KOPT-K1 (cell line): ENCODE results near the gene OPCML.

ENCODE experiments used
- H3K27ac ChIP-seq: fragments of 200-600 bp; sonication (generic); 2 replicates; pipeline ENCODE4 v1.5.1; 2016; ENCODE audit warnings: antibody characterized with exemption, mild to moderate bottlenecking, low read depth, low read length; ENCODE audit not compliant: poor library complexity, severe bottlenecking
- H3K36me3 ChIP-seq: fragments of 200-600 bp; sonication (generic); 2 replicates; pipeline ENCODE4 v1.5.1; 2017; ENCODE audit warnings: antibody characterized with exemption, mild to moderate bottlenecking, low read length, moderate library complexity; ENCODE audit not compliant: insufficient read depth
- H3K9me3 ChIP-seq: fragments of 200-600 bp; sonication (generic); 2 replicates; pipeline ENCODE4 v1.5.1; 2017; ENCODE audit warnings: antibody characterized with exemption, low read length, mild to moderate bottlenecking; ENCODE audit not compliant: insufficient read depth, poor library complexity, severe bottlenecking

The OPCML gene

DNA sequence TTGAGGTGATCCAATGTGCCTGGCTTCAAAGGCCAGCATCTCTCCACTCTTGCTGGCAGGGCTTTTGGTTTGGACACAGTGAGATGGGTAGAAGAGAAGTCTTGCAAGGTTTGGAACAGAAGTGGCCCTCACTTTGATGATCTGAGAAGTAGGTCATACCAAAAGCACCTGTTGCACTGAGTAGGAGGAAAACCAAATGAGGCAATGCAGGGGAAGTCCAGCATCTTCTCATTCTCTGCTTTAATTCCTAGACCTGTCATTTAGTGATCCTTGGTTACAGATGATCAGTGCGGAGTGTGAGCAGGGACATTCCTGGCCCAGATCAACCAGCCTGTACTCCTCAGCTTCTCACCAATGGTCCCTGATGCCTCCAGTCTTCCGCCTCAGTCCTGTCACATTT lies 990.5 kb downstream of the OPCML start:
- Histone ChIP-seq H3K27ac (no peak overlapping the region), H3K9me3 (no peaks in the 10 kb centered on the region), H3K36me3 (no peaks in the 10 kb centered on the region)

DNA sequence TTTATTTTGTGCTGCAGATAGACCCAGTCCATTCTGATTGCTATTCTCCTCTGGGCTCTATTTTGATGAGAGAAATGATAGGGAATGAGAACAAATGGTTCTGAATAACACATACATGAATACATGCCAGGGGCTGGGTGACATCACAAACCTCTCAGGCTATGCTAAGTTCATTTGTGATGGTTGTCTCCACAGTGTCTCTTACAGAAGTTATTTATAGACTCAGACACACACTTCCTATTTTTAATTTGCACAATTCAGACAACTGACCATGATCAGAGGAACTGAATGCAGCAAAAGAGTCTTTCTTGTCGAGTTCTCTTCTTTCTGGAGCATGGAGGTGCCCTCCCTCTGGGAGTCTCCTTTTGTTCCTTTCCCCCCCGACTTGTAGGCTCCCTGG lies 991.7 kb downstream of the OPCML start:
- Histone ChIP-seq H3K36me3 (no peaks in the 10 kb centered on the region), H3K9me3 (no peaks in the 10 kb centered on the region), H3K27ac (no peak overlapping the region)

DNA sequence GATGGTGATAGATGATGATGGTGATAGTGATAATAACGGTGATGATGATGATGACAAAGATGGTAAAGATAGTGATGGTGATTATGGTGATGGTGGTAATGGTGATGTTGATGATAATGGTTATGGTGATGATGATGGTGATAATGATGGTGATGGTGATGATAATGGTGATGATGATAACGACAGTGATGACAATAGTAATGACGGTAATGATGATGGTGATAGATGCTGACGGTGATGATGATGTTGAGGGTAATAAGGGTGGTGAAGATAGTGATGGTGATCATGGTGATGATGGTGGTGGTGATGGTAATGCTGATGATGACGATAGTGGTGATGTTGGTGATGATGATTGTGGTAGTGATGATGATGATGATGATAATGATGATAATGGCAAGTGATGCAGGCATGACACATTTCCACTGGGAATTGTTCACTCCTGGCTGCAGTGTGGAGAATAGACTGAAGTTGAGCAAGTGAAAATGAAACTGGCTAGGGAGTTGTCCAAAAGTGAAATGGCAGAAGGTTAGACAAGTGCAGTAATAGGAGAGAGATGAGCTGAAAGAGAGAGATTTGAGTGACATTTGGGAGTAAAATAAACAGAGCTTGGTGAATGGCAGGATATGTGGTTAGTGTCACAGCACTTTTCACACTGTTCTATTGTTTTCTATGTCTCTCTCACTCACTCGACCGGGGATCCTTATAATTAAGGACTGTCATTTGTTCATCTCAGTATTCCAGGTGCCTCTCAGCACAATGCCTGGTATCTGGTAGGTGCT lies 992.5 kb downstream of the OPCML start:
- Histone ChIP-seq H3K27ac (no peak overlapping the region), H3K36me3 (no peaks in the 10 kb centered on the region), H3K9me3 (no peaks in the 10 kb centered on the region)

DNA sequence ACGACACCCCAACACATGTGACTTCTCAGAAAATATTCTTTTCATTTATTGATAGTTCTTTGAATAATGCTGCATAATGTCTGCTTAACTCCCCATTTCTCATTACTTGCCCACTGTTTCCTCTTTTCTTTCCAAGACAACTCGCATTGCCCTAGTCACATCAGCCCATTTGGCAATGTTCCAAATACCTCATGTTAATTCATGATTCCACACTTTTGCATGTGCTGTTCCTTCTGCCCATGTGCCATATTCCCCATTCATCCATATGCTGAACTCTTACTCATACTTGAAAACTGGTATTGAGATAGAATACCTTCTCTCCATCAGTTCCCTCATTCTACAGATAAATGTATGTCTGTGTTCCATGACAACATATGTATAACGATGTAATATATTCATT lies 993.7 kb downstream of the OPCML start:
- H3K9me3 ChIP-seq: no peaks in the 10 kb centered on the region

DNA sequence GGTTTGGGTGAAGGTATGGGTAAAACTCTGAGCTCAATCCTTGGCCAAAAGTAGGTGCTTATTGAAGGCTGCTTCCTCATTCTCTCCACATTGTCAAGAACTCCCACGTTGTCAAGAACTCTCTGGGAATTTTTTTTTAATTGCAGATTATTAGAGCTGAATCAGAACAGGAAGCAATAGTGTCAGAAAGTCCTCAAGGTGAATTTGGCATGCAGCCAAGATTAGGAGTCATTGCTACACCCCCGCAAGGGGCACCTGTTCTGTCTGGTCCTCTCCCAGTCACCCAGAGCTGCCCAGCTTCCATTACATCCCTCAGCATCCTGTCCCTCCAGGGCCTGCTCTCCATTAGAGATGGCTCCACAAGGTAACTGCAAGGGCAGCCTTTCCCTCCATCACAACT lies 996.5 kb downstream of the OPCML start:
- no peaks in the 10 kb centered on the region for H3K9me3 ChIP-seq
- no peaks in the 10 kb centered on the region for H3K36me3 ChIP-seq
- H3K27ac ChIP-seq: no peak overlapping the region

More for the DNA sequence above, 993.7 kb downstream of the OPCML start:
- Histone ChIP-seq H3K36me3 (no peaks in the 10 kb centered on the region), H3K27ac (no peak overlapping the region)

DNA sequence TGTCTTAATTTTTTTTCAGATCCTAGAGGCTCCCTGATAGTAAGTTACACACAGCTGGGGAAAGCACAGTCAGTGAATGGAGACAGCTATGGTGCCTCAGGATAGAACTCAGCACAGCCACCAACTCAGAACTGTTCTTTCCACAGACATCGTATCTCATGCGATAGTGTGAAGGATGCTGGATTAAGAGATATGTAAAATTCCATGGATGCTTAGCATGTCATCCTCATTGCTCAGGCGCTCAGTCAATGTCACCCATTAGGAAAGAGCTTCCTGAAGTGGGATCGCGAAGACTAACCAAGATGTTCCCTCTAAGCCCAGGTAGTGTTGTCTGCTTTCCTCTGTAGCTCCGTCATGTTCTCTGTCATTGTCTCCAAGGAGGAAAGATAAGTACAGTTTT lies 1000.4 kb downstream of the OPCML start:
- no peaks in the 10 kb centered on the region for H3K9me3 ChIP-seq
- no peak overlapping the region for H3K27ac ChIP-seq
- no peaks in the 10 kb centered on the region for H3K36me3 ChIP-seq

DNA sequence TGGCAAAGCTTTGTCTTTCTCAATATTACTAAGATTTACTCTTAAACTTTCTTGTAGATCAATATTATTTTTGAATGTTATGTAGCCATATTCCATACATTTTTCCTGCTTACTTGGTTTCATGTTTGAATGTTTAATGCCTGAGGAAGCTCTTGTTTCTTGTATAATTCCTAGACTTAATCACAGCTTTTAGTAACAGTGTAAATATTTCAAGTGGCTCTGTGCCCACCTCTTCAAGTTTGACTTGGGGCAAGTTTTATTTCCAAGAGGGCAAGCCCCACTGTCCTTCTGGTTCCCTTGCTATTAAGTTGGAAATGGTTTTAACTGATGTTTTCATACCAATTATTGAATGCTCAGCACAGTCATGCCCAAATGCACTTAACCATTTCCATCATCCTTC lies 1004.1 kb downstream of the OPCML start:
- no peaks in the 10 kb centered on the region for H3K9me3 ChIP-seq
- no peak overlapping the region for H3K27ac ChIP-seq
- no peaks in the 10 kb centered on the region for H3K36me3 ChIP-seq

DNA sequence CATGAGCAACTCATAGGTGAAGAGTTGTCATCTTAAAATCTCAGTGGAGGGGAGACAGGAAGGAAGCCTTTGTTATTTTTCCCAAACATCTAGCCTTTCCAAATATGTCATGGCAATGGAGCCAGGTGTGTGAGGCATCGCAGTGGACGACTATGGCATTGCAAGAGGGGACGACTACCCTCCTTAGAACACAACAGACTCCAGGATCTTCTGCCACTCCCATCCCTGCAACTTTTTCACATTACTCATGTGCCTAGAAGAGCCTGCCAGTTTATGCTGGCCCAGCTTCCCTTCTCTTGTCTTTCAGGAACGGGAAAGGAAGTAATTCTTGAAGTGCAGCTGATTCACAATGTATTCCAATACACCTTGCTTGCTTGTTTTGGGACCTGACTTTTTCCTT lies 1008.4 kb downstream of the OPCML start:
- no peaks in the 10 kb centered on the region for H3K36me3 ChIP-seq
- H3K9me3 ChIP-seq: no peaks in the 10 kb centered on the region
- H3K27ac ChIP-seq: no peak overlapping the region

DNA sequence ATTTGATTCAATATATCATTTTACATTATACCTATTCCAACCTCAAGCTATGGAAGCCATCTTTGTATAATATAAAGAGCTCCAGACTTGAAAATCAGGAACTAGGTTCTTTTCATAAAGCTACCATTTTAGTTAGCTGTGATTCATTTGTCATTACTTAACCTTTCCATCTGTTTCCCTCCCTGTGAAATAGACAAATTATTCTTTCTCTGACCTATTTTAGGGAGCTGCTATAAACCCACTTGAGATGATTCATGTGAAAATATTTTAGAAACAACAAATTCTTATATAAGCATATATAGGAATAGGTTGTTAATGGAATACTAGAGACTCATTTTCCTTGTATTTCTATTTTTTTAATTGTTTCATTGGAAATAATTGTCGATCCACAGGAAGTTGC lies 1012.1 kb downstream of the OPCML start:
- no peak overlapping the region for H3K27ac ChIP-seq
- no peaks in the 10 kb centered on the region for H3K36me3 ChIP-seq
- no peaks in the 10 kb centered on the region for H3K9me3 ChIP-seq

DNA sequence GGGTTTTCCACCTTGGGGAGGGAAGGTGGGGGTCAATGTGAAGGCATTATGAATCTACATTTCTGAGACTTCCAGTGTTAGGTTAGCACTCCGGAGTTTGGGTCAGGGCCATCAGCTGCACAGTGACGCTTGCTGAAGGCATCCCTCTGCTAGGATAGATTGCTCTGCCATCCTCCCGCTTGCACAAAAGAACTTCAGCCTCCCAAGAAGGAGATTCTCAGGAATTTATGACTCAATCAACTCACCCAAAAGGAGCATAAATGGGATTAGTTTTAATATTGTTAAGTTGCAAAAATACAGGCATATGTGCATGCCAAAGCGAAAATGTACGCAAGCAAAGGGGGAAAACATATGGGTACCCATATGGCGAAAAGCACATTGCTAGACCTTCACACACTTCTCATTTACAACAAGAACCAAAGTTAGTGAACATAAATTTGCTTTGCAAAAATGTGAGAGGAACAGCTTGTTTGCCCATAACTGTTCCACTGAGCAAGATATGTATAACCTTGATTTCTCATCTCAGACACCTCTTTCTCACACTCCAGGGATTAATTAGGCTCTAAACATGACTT lies 1013.0 kb downstream of the OPCML start:
- Histone ChIP-seq H3K36me3 (no peaks in the 10 kb centered on the region), H3K27ac (no peak overlapping the region)

DNA sequence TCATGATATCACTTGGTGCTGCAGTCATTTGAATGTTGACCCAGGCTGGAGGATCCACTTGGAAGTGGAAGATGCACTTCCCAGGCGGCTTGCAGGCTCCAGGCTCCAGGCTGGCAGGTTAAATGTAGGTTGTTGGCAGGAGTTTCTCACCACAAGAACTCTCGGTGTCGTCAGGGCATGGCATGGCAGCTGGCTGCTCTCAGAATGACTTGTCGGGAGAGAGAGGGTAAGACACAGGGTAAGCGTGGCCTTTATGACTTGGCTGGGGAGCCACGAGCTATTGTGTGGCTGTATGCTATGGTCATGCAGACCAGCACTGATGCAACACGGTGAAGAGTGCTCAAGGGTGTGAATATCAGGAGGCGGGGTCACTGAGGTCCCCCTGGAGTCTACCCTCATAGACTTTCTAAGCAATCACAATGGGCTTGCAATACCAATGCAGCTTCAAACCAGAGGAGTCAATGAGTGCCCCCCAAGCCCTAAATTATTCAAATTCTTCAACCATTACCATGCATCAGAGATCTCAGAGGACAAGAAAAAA lies 1027.7 kb downstream of the OPCML start:
- Histone ChIP-seq H3K9me3 (peaks cover 4% of the 10 kb centered on the region), H3K36me3 (no peaks in the 10 kb centered on the region), H3K27ac (no peak overlapping the region)

More for the DNA sequence above, 1013.0 kb downstream of the OPCML start:
- H3K9me3 ChIP-seq: no peaks in the 10 kb centered on the region

DNA sequence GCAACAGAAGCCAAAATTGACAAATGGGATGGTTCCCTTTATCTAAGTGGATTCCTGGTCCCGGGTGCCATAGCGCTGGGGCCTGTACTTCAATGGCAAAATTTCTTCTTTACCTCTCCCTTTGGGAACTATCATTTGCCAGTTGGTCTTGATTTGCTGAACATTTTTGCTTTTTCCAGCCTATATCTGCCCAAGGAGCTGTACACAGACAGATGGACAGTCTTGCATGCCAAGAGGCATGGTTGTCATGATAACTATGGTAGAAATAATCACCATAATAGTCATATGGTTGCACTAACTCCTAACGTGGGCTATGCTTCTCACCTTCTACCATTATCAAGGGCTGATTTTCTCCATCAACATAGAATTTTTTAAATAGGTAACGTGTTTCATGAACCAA lies 1030.9 kb downstream of the OPCML start:
- Histone ChIP-seq H3K36me3 (no peaks in the 10 kb centered on the region), H3K27ac (no peak overlapping the region), H3K9me3 (no peaks in the 10 kb centered on the region)

DNA sequence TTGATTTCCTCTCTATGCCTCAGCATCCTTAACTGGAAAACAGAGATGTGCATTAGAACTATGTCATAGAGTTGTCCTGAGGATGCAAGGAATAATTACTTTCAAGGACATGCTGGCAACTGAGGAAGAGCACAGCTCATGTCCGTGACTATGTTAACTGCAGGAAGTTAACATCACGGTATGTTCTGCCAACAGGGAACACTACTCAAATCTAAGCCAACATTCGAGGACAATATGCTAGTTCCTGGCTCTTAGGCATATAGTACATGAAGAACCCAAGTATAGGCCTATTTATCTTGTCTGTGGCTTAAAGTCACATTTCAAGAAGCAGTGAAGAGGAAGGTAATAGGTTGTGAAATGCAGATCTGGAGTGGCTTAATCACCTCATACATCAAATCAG lies 1032.6 kb downstream of the OPCML start:
- no peaks in the 10 kb centered on the region for H3K36me3 ChIP-seq
- H3K27ac ChIP-seq: no peak overlapping the region
- no peaks in the 10 kb centered on the region for H3K9me3 ChIP-seq

DNA sequence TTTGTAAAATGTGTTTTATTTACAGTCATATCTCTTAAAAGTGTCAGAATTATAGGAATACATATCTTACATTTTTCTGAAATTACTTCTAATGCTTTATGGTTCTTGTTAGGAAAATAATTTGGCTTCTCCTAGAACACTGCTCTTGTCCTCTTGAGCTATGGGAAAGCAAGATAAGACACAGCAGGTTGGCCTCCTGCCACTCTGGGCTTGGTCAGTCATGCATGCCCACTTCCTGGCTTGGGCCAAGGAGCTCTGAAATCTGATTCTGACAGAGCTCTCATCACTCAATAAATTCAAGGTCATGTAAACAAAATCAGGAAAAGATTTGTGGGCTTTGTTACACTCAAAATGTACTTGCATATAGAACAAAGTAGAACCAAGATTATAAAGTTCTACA lies 1036.0 kb downstream of the OPCML start:
- no peaks in the 10 kb centered on the region for H3K36me3 ChIP-seq
- H3K9me3 ChIP-seq: no peaks in the 10 kb centered on the region
- H3K27ac ChIP-seq: no peak overlapping the region

DNA sequence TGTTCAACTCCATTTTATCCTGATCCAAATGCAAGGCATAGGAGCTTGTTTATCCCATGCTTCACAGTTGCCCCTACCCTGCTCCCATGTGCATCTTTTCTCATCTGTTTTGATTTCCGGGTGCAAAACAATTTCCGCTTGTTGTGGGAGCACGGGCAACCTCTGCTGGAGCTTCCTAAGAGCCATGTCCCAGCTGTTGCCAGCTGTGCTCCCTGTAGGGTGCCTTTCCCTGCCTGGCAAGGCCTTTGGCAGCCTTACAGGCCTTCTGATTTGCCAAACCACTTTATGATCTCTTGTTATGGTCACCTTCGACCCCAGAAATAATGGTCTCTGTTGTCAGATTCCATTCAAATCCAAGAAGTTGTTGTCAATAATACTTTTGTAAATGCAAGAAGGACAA lies 1038.5 kb downstream of the OPCML start:
- Histone ChIP-seq H3K27ac (no peak overlapping the region), H3K36me3 (no peaks in the 10 kb centered on the region), H3K9me3 (no peaks in the 10 kb centered on the region)

DNA sequence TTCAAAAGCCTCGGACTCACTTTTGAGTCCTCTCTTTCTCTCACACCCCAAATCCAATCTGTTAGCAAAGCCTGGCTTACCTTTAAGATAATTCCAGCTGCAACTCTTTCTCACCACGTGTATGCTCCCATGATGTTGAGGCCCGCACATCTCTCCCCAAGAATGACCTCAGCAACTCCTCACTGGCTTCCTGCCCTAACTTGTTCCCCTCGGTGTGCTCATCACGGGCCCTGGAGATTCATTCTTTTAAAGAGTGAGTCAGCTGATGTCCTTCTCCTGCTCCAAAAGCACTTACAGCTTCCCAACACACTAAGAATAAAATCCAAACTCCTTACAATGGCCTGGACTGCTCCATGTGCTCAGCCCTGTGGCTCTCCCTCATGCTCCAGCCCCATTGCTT lies 1041.3 kb downstream of the OPCML start:
- H3K9me3 ChIP-seq: no peaks in the 10 kb centered on the region
- H3K27ac ChIP-seq: no peak overlapping the region
- no peaks in the 10 kb centered on the region for H3K36me3 ChIP-seq
